Measurements from ENCODE around the gene SPSB1. TPM values are rescaled to one million over a fixed set of nuclear protein-coding genes. Genes with fewer than 3 reads are reported as not detected.

SPSB1 gene
- total RNA-seq, 1 experiment from 2014 or later = 18.2 TPM

- no peak overlapping the region for H3K4me3 Mint-ChIP-seq (ENCODE audit: unreplicated experiment)
- ChIA-PET CTCF (no interaction called here), POLR2A (no interaction called here)
- Histone ChIP-seq H3K4me1 (peaks cover 7% of the 10 kb centered on the region; the same call in 1 of the 2 replicates), H3K27me3 (replicated peaks; ENCODE audit: control insufficient read depth, insufficient read depth, low read length) (no peaks in the 10 kb centered on the region), H3K9me3 (no peaks in the 10 kb centered on the region), H3K36me3 (ENCODE audit: control insufficient read depth, insufficient read depth, low read length) (no peaks in the 10 kb centered on the region), H3K4me3 (ENCODE audit: low read depth, low read length) (no peak overlapping the region)
- no peaks in the 10 kb centered on the region for H3K27me3 Mint-ChIP-seq (ENCODE audit: insufficient read depth, unreplicated experiment)
- TF ChIP-seq CTCF (IDR thresholded peaks at IDR 0.05; ENCODE audit: insufficient read depth in 1 of 2, low read depth in 1 of 2, low read length in 1 of 2, severe bottlenecking in 1 of 2, unreplicated experiment in 1 of 2) = no peak
- H3K4me1 Mint-ChIP-seq (ENCODE audit: low read depth, unreplicated experiment) = no peaks in the 10 kb centered on the region
- BruUV-seq (replicated peaks) = no TSS peak
- no peaks in the 10 kb centered on the region for H3K9me3 Mint-ChIP-seq (ENCODE audit: unreplicated experiment)
- intact Hi-C loops (cut with micrococcal nuclease; ENCODE audit: unreplicated experiment) = no loop called here
- H3K36me3 Mint-ChIP-seq (ENCODE audit: insufficient read depth, unreplicated experiment) = peaks cover 2% of the 10 kb centered on the region
- no peak for DNase-seq
- no peak overlapping the region for H3K27ac Mint-ChIP-seq (ENCODE audit: unreplicated experiment)
These were observed 18.3 kb downstream of the SPSB1 start for GRCh38 chr1:9311029-9311428.

GRCh38 chr1:9311479-9311878, 18.8 kb downstream of the SPSB1 start:
- CTCF ChIA-PET = no interaction called here
- H3K36me3 Mint-ChIP-seq (ENCODE audit: insufficient read depth, unreplicated experiment) = no peaks in the 10 kb centered on the region
- no TSS peak for BruUV-seq (replicated peaks)
- H3K27ac Mint-ChIP-seq (ENCODE audit: unreplicated experiment) = no peak overlapping the region
- no peak overlapping the region for H3K4me3 Mint-ChIP-seq (ENCODE audit: unreplicated experiment)
- intact Hi-C loops (cut with micrococcal nuclease; ENCODE audit: unreplicated experiment) = no loop called here
- Histone ChIP-seq H3K9me3 (no peaks in the 10 kb centered on the region), H3K36me3 (ENCODE audit: control insufficient read depth, insufficient read depth, low read length) (no peaks in the 10 kb centered on the region), H3K27me3 (replicated peaks; ENCODE audit: control insufficient read depth, insufficient read depth, low read length) (no peaks in the 10 kb centered on the region), H3K4me1 (peaks cover 7% of the 10 kb centered on the region; the same call in 1 of the 2 replicates), H3K4me3 (ENCODE audit: low read depth, low read length) (no peak overlapping the region)
- H3K27me3 Mint-ChIP-seq (ENCODE audit: insufficient read depth, unreplicated experiment) = no peaks in the 10 kb centered on the region
- H3K9me3 Mint-ChIP-seq (ENCODE audit: unreplicated experiment) = no peaks in the 10 kb centered on the region
- no peak for DNase-seq
- no peak for TF ChIP-seq CTCF (IDR thresholded peaks at IDR 0.05; ENCODE audit: insufficient read depth in 1 of 2, low read depth in 1 of 2, low read length in 1 of 2, severe bottlenecking in 1 of 2, unreplicated experiment in 1 of 2)
- no peaks in the 10 kb centered on the region for H3K4me1 Mint-ChIP-seq (ENCODE audit: low read depth, unreplicated experiment)
- POLR2A ChIA-PET = no interaction called here

- Mint-ChIP-seq H3K27me3 (ENCODE audit: insufficient read depth, unreplicated experiment) (no peaks in the 10 kb centered on the region), H3K9me3 (ENCODE audit: unreplicated experiment) (no peaks in the 10 kb centered on the region), H3K4me1 (ENCODE audit: low read depth, unreplicated experiment) (no peaks in the 10 kb centered on the region), H3K27ac (ENCODE audit: unreplicated experiment) (no peak overlapping the region), H3K4me3 (ENCODE audit: unreplicated experiment) (no peak overlapping the region), H3K36me3 (ENCODE audit: insufficient read depth, unreplicated experiment) (no peaks in the 10 kb centered on the region)
- intact Hi-C loops (cut with micrococcal nuclease; ENCODE audit: unreplicated experiment) = no loop called here
- Histone ChIP-seq H3K9me3 (no peaks in the 10 kb centered on the region), H3K36me3 (ENCODE audit: control insufficient read depth, insufficient read depth, low read length) (no peaks in the 10 kb centered on the region), H3K4me1 (peaks cover 7% of the 10 kb centered on the region; the same call in 1 of the 2 replicates), H3K4me3 (ENCODE audit: low read depth, low read length) (no peak overlapping the region), H3K27me3 (replicated peaks; ENCODE audit: control insufficient read depth, insufficient read depth, low read length) (no peaks in the 10 kb centered on the region)
- DNase-seq = no peak
- ChIA-PET POLR2A (no interaction called here), CTCF (no interaction called here)
- BruUV-seq (replicated peaks) = no TSS peak
- TF ChIP-seq CTCF (IDR thresholded peaks at IDR 0.05; ENCODE audit: insufficient read depth in 1 of 2, low read depth in 1 of 2, low read length in 1 of 2, severe bottlenecking in 1 of 2, unreplicated experiment in 1 of 2) = no peak
These were observed 19.6 kb downstream of the SPSB1 start for GRCh38 chr1:9312168-9312720.

All from Caco-2 (cell line).